GM18517 (cell line): Measurements from ENCODE around the gene CASP9.
"Not testable (repeated sequence)": the region's sequence is repeated elsewhere in the genome, so short reads cannot be mapped to it uniquely, and the experiment has no call there.

ENCODE experiments used
- ATAC-seq: cut with Tn5 transposase; IDR thresholded peaks from one replicate; pipeline ENCODE4 v1.9.1; 2021; ENCODE audit warnings: mild to moderate bottlenecking, moderate library complexity; ENCODE audit not compliant: unreplicated experiment

The CASP9 gene

DNA sequence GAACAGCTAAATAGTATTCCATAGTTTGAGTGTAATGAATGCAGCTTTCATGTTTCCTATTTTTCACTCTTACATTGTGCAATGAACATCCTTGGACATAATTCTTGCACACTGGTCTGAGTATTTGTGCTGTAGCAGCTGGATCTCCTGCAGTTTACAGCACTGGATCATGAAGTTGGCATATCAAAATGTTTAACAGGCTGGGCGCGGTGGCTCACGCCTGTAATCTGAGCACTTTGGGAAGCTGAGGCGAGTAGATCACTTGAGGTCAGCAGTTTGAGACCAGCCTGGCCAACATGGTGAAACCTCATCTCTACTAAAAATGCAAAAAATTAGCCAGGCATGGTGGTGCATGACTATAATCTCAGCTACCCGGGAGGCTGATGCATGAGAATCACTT is 52.9 kb downstream of the CASP9 start:
- not testable (repeated sequence) for ATAC-seq

DNA sequence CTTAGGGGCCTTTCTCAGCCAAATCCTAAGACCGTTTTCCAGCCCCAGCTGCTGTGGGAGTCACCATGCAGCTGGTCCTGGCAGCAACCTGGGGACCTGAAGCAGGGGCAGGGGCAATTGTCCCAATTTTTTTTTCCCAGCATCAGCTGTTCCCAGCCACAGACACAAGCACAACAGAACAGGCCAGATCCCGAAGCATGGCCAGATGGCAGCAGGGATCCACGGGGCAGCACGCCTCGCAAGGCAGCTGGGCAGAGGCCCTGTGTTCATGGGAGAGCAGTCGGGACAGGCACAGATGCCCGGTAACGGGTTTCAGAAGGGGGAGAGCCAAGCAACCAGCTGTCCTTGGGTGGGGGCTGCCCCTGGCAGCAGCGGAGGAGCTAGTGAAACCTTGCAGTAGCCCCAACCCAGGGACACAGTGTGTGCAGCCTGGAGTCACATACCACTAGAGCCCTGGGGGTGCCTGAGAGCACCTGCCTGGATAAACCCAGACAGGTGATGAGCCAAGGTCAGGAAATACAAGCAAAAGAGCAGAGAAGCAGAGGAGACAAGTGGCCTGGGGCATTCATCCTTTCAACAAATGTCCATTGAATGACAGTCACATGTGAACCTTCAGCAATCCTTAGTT is 54.1 kb downstream of the CASP9 start:
- not testable (repeated sequence) for ATAC-seq

GRCh38 chr1:15469361-15469760 is 54.7 kb downstream of the CASP9 start:
- no peak for ATAC-seq

GRCh38 chr1:15468145-15468544 is 55.9 kb downstream of the CASP9 start:
- ATAC-seq, result no peak

DNA sequence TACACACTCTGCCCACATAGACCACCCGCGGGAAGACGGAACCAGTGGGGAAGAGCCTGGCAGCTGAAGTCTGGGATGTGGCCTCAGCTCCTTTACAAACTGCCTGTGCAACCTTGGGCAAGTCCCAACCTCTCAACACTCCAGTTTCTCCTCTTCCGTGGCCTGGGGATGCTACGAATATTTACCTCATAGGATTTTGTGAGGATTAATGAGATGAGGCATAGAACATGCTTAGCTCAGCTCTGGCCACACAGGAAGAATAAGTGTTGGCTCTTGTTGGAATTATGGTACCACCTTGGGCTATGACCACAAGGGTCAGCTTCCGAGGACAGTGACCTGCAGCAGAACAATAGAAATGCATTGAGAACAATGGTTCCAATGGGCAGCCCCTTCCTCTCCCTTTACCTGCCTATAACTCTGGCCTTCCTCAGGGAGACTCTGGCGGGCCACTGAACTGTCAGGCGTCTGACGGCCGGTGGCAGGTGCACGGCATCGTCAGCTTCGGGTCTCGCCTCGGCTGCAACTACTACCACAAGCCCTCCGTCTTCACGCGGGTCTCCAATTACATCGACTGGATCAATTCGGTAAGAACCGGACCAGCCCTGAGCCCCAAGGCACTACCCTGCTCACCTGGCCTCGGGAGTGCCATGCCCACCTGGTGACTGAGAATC is 56.9 kb downstream of the CASP9 start:
- ATAC-seq, result not testable (repeated sequence)

- no peak for ATAC-seq
These were observed 58.3 kb downstream of the CASP9 start for GRCh38 chr1:15465674-15466073.

DNA sequence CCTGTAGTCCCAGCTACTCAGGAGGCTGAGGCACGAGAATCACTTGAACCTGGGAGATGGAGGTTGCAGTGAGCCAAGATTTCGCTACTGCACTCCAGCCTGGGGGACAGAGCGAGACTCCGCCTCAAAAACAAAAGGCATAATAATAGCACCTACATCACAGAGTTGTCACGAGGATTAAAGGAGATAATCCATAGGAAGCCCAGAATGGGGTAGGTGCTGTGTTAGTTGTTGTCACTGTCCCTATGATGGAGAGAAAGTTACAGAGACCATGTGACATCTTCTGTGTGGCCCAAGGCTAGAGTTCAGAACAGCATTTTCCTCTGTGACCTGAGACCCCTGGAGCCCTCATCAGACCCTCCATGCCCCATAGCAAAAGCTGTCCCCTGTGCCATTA is 60.1 kb downstream of the CASP9 start:
- not testable (repeated sequence) for ATAC-seq

DNA sequence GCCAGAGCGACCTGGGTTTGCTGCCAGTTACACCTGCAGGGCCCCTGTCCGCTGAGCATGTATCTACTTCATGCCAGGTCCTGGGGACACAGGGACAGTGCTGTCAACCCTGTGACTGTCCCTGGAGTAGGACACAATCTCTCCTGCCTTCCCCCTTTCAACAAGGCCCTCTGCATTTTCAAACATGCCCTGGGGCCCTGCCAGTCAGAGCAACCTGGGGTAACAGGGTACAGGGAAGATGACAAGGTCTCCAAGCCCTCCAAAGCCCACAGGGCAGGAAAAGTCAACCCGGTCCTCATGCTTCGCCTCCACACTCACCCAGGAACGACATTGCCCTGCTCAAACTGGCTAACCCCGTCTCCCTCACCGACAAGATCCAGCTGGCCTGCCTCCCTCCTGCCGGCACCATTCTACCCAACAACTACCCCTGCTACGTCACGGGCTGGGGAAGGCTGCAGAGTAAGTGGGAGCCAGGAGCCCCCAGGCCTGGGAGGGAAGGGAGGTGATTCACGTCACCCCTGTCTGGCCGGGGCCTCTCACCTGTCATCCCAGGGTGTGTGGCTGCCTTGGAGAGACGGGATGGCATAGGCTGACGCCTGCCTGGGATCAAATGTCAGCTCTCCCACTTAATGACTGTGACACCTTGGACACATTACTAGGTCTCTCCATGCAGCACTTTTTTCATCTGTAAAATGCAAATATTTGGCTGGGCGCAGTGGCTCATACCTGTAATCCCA is 60.8 kb downstream of the CASP9 start:
- not testable (repeated sequence) for ATAC-seq

DNA sequence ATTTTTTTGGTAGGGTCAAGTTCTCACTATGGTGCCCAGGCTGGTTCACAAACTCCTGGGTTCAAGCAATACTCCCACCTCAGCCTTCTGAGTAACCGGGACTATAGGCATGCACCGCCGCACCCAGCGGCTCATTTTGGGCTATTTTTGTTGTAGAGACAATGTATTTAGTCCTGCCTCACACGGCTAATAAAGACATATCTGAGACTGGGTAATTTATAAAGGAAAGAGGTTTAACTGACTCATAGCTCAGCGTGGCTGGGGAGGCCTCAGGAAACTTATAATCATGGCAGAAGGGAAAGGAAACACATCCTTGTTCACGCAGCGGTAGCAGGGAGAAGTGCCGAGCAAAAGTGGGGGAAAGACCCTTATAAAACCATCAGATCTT is 63.3 kb downstream of the CASP9 start:
- ATAC-seq, result no peak

GRCh38 chr1:15459771-15460707 is 64.0 kb downstream of the CASP9 start:
- no peak for ATAC-seq

GRCh38 chr1:15458388-15458787 is 65.6 kb downstream of the CASP9 start:
- not testable (repeated sequence) for ATAC-seq

DNA sequence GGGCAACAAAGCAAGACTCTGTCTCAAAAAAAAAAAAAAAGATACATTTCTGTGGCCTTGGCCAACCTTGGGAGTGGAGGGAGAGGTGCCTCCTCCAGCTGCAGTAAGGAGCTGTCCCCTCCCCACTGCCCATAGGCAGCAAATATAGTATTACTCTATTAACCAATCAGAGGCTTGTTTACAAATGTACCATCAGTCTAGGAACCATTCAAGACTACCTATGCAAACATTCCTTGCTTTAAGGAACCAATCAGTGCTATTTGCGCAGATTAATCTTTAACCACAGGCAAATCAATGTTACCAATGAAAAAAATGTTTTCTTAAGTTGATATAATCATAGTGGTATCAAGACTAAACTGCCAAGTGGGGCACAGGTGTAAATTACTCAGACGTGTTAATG is 66.4 kb downstream of the CASP9 start:
- no peak for ATAC-seq

DNA sequence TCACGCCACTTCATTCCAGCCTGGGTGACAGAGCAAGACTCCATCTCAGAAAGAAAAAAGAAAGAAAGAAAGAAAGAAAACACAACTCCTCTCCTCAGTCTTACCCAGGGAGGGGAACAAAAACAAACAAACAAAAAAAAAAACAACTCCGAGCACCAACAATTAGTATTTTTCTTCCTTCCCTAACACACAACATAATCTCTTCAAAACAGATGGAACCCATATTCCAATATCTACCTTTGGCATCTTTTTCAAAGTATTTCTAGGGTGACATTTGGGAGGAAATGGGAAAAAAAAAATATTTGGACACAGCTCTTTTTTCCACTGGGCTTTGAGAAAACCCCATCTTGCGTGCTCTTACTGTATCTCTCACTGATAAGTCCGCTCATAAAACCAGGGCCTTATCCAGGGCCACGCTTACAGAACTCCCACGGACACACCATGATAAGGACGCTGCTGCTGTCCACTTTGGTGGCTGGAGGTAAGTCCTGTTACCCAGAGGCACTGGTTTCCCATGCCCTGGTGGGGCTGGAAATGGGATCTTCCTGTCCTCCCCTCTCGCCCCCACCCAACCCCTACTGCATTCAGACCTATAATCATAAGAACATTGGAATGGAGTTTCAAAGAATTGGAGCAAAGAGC is 67.6 kb downstream of the CASP9 start, which contains the start of gene CELA2A:
TSS of gene CELA2A (plus strand) at position 420 of the 642 bp plus-strand sequence. CDS start at position 442, 22 bp downstream.
- ATAC-seq, result no peak

DNA sequence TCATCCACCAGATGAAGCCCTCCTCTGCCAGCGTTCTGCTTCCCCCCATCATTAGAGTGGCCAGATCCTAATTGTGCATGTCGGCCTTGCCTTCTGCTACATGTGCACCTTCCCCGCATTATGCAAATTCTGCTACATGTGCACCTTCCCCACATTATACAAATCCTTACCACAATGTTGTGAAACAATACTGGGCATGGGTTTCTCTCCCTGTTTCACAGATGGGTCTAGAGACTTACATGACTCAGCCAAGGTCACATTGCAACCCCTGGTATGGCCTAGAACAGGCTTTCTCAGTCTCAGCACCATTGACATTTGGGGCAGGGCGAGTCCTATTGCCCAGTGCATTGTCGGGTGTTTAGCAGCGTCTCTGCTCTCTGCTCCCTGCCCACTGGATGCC is 68.5 kb downstream of the CASP9 start:
- no peak for ATAC-seq

- no peak for ATAC-seq
These were observed 69.8 kb downstream of the CASP9 start for GRCh38 chr1:15454256-15454655.

- no peak for ATAC-seq
These were observed 70.3 kb downstream of the CASP9 start for GRCh38 chr1:15453734-15454133.

DNA sequence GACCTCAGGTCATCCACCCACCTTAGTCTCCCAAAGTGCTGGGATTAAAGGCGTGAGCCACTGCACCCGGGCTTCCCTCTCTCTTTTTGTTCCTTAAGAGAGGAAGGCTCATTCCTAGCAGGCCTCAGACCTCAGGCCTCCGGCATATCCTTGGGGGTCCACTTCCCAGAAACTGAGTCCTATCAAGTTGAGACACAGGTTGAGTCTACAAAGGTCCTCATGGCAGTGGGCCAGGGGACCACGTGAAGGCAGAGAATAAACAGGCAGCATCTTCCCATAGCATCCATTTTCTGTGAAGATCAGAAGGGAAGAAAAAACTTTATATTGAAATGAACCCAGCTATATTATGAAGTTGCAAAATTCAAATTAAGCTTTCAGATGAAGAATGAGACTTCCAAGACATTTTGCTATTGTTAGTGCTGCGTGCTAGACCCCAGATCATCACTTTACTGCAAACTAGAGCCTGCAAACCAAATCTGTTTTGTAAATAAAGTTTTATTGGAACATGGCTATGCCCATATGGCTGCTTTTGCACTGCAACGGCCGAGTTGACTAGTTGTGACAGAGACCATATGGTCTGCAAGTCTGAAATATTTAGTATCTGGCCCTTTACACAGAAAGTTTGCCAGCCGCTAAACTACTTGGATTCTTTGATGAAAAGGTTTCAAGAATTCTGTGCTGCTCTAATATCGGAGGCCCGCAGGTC is 71.0 kb downstream of the CASP9 start:
- ATAC-seq, result no peak

GRCh38 chr1:15452216-15452615 is 71.8 kb downstream of the CASP9 start:
- no peak for ATAC-seq

DNA sequence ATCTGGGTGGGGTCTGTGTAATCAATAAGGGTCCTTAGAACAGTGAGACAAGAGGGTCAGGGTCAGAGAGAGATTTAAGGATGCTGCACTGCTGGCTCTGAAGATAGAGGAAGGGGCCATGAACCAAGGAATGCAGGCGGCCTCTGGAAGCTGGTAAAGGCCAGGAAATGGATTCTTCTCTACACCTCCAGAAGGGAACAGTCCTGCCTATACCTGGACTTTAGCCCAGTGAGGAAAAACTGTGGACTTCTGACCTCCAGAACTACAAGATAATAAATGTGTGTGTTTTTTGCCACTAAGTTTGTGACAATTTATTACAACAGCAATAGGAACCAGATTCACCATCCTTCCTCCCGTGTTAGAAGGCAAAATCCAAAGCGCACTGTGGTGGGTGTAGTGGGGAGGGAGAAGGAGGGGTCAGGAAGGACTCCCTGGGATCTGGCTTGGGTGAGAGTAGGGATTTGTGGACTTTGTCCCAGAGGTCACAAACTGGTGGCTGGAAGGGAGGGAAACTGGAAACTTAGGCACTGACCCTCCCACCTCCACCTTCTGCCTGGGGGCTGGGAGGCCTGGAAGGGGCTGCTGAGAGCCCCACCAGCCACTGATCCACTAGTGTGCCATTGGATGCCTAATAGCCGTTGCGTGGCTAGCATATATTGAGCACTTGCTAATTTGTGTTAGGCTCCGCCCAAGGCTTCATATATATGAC is 72.8 kb downstream of the CASP9 start:
- ATAC-seq, result no peak
